Neural progenitor cell (in vitro differentiated cells): ENCODE results near the gene RTN4RL2. TPM values are rescaled to one million over a fixed set of nuclear protein-coding genes. Genes with fewer than 3 reads are reported as not detected.

ENCODE experiments used
- DNase-seq: peaks from one replicate; pipeline ENCODE4 v3.0.0-alpha.2; 2016; ENCODE audit warnings: low spot score
- H2AFZ ChIP-seq: fragments of 200-600 bp; sonication (generic); replicated peaks from 2 replicates; pipeline ENCODE4 v1.6.1; 2016; ENCODE audit warnings: antibody characterized with exemption
- H3F3A ChIP-seq: fragments of 200-600 bp; sonication (generic); 2 replicates; pipeline ENCODE4 v1.6.1; 2016; ENCODE audit warnings: antibody characterized with exemption, low read depth
- H3K27ac ChIP-seq: fragments of 200-600 bp; sonication (generic); 2 replicates; pipeline ENCODE4 v1.5.1; 2016; ENCODE audit warnings: mild to moderate bottlenecking
- H3K27me3 ChIP-seq: fragments of 200-600 bp; sonication (generic); 2 replicates; pipeline ENCODE4 v1.6.1; 2016; ENCODE audit warnings: mild to moderate bottlenecking, moderate library complexity
- H3K36me3 ChIP-seq: fragments of 200-600 bp; sonication (generic); 2 replicates; pipeline ENCODE4 v1.5.1; 2016
- H3K4me1 ChIP-seq: fragments of 200-600 bp; sonication (generic); 2 replicates; pipeline ENCODE4 v1.6.1; 2016; ENCODE audit warnings: mixed run types
- H3K4me2 ChIP-seq: fragments of 200-600 bp; sonication (generic); 2 replicates; pipeline ENCODE4 v1.6.1; 2016
- H3K4me3 ChIP-seq: fragments of 200-600 bp; sonication (generic); 2 replicates; pipeline ENCODE4 v1.5.1; 2016
- H3K79me2 ChIP-seq: fragments of 200-600 bp; sonication (generic); 2 replicates; pipeline ENCODE4 v1.6.1; 2016; ENCODE audit warnings: low read depth
- H3K9ac ChIP-seq: fragments of 200-600 bp; sonication (generic); 2 replicates; pipeline ENCODE4 v1.6.1; 2016
- H3K9me3 ChIP-seq: fragments of 200-600 bp; sonication (generic); 2 replicates; pipeline ENCODE4 v1.5.1; 2016; ENCODE audit warnings: low read depth
- H4K20me1 ChIP-seq: fragments of 200-600 bp; sonication (generic); 2 replicates; pipeline ENCODE4 v1.6.1; 2016; ENCODE audit warnings: low read depth
- H3K27ac Mint-ChIP-seq: 3 replicates; pipeline ENCODE4 v1.8.0; 2021; ENCODE audit warnings: mixed read lengths
- H3K27me3 Mint-ChIP-seq: 2 replicates; pipeline ENCODE4 v1.8.0; 2022; ENCODE audit warnings: low read depth, mild to moderate bottlenecking, inconsistent platforms, moderate library complexity, mixed read lengths; ENCODE audit not compliant: insufficient read depth
- H3K36me3 Mint-ChIP-seq: 3 replicates; pipeline ENCODE4 v1.8.0; 2021; ENCODE audit warnings: mixed read lengths
- H3K4me1 Mint-ChIP-seq: 3 replicates; pipeline ENCODE4 v1.8.0; 2021; ENCODE audit warnings: mixed read lengths
- H3K4me3 Mint-ChIP-seq: 3 replicates; pipeline ENCODE4 v1.8.0; 2021; ENCODE audit warnings: mild to moderate bottlenecking, moderate library complexity, mixed read lengths
- H3K9me3 Mint-ChIP-seq: 3 replicates; pipeline ENCODE4 v1.8.0; 2020; ENCODE audit warnings: mixed read lengths
- EZH2 ChIP-seq: fragments of 200-600 bp; sonication (generic); IDR thresholded peaks from 2 replicates; pipeline ENCODE4 v1.6.1; 2017; ENCODE audit warnings: antibody characterized with exemption, mild to moderate bottlenecking, moderate library complexity
- EZH2phosphoT487 ChIP-seq: fragments of 200-600 bp; sonication (generic); IDR thresholded peaks from 2 replicates; pipeline ENCODE4 v1.6.1; 2017; ENCODE audit warnings: antibody characterized with exemption
- total RNA-seq: library from RNA; depleted of rRNA; stranded (reverse); fragments of >200 nt; gene quantifications from 2 replicates; pipeline ENCODE4 v1.2.3, GENCODE V29; 2015; ENCODE audit warnings: low replicate concordance
- TF ChIP-seq, protein P1 (sequence below): fragments of 200-600 bp; sonication (generic); IDR thresholded peaks from 2 replicates; pipeline ENCODE4 v1.5.1; 2017; ENCODE audit warnings: antibody characterized with exemption, mild to moderate bottlenecking

RTN4RL2 gene
- total RNA-seq, 1 donor from 2014 or later, result 0.13 TPM

DNA sequence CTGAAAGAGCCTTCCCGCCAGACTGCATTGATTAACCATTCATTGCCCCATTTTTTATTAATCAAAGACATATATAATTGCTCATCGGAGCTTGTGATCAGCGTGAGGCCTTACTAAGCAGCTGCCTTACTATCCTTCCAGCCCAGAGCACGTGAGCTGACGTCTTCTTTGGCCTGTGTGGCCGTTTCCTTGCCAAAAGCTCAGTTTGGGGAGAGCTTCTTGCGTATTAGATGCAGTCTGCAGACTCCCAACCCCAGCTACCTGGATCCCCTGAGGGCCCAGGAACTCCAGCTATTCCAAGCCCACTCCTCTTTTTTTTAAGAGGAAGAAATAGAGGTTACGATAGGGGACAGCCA is 32.6 kb upstream of the RTN4RL2 start:
- no peak overlapping the region for H2AFZ ChIP-seq
- H3K27ac ChIP-seq, result no peak overlapping the region

DNA sequence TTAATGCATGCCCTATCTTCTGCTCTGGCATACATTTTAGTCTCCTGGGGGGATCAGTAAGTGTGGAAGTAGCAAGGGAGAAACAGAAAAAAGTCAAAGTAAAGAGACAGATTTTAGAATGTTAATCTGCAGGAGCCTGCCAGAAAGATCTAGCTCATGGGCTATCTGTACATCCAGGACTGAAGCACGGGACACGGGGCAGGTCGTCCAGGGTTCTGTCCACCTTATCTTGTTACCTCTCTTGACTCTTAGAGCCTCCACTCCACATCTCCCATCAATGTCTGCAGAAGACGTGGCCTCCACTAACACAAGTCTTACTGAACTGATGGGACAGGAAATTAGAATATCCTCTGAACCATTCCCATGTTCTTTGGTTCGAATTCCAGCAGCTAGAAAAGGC is 31.7 kb upstream of the RTN4RL2 start:
- Histone ChIP-seq H2AFZ (no peak overlapping the region), H3F3A (peaks cover 8% of the 10 kb centered on the region), H3K36me3 (no peaks in the 10 kb centered on the region), H3K79me2 (no peaks in the 10 kb centered on the region), H3K4me3 (no peak overlapping the region), H3K4me1 (no peaks in the 10 kb centered on the region), H3K4me2 (no peak overlapping the region), H3K27ac (no peak overlapping the region), H3K9ac (no peak overlapping the region), H4K20me1 (no peaks in the 10 kb centered on the region), H3K9me3 (no peaks in the 10 kb centered on the region), H3K27me3 (peaks cover 48% of the 10 kb centered on the region)
- Mint-ChIP-seq H3K27me3 (peaks cover 5% of the 10 kb centered on the region), H3K36me3 (no peaks in the 10 kb centered on the region), H3K4me1 (peaks cover 36% of the 10 kb centered on the region), H3K27ac (no peak overlapping the region), H3K9me3 (no peaks in the 10 kb centered on the region), H3K4me3 (no peak overlapping the region)
- no peak for DNase-seq
- TF ChIP-seq EZH2 (no peak), EZH2phosphoT487 (no peak)
- TF ChIP-seq, protein P1, sequence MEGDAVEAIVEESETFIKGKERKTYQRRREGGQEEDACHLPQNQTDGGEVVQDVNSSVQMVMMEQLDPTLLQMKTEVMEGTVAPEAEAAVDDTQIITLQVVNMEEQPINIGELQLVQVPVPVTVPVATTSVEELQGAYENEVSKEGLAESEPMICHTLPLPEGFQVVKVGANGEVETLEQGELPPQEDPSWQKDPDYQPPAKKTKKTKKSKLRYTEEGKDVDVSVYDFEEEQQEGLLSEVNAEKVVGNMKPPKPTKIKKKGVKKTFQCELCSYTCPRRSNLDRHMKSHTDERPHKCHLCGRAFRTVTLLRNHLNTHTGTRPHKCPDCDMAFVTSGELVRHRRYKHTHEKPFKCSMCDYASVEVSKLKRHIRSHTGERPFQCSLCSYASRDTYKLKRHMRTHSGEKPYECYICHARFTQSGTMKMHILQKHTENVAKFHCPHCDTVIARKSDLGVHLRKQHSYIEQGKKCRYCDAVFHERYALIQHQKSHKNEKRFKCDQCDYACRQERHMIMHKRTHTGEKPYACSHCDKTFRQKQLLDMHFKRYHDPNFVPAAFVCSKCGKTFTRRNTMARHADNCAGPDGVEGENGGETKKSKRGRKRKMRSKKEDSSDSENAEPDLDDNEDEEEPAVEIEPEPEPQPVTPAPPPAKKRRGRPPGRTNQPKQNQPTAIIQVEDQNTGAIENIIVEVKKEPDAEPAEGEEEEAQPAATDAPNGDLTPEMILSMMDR, result no peak

More for the DNA sequence above, 32.6 kb upstream of the RTN4RL2 start:
- Histone ChIP-seq H3K36me3 (no peaks in the 10 kb centered on the region), H3K4me1 (no peaks in the 10 kb centered on the region), H4K20me1 (no peaks in the 10 kb centered on the region), H3K4me3 (no peak overlapping the region), H3K27me3 (peaks cover 48% of the 10 kb centered on the region), H3K79me2 (no peaks in the 10 kb centered on the region), H3K9me3 (no peaks in the 10 kb centered on the region), H3K9ac (no peak overlapping the region), H3F3A (peaks cover 8% of the 10 kb centered on the region), H3K4me2 (no peak overlapping the region)
- H3K36me3 Mint-ChIP-seq, result no peaks in the 10 kb centered on the region
- peak overlapping the region; percentile 83 for H3K4me3 Mint-ChIP-seq
- no peak overlapping the region for H3K27ac Mint-ChIP-seq
- peaks cover 36% of the 10 kb centered on the region for H3K4me1 Mint-ChIP-seq
- TF ChIP-seq, protein P1, result no peak
- TF ChIP-seq EZH2phosphoT487, result no peak
- TF ChIP-seq EZH2, result no peak
- peaks cover 5% of the 10 kb centered on the region for H3K27me3 Mint-ChIP-seq
- no peak for DNase-seq
- no peaks in the 10 kb centered on the region for H3K9me3 Mint-ChIP-seq

DNA sequence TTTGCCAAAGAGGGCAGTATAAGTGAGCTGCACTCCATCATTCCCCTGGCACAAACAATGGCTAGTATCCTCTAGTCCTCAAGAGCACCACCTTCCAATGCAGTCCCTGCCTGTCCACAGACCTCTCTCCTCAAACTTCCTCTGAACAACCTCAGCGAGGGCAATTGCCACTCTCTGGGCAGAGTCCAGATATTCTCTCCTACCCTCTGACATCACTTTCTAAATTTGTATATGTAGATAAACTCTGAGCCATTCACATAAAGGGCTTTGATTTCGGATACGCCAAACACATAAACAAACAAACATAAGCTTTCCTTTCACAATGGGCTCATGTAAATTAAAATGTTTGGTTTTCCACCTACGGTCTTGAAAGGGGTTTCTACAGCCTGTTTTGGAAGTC is 30.4 kb upstream of the RTN4RL2 start:
- Histone ChIP-seq H3K79me2 (no peaks in the 10 kb centered on the region), H3K36me3 (no peaks in the 10 kb centered on the region), H3K9ac (no peak overlapping the region), H3K4me1 (no peaks in the 10 kb centered on the region), H3K4me2 (no peak overlapping the region), H3K27ac (no peak overlapping the region), H3K4me3 (no peak overlapping the region), H3F3A (peaks cover 8% of the 10 kb centered on the region), H4K20me1 (no peaks in the 10 kb centered on the region), H3K27me3 (peaks cover 48% of the 10 kb centered on the region), H3K9me3 (no peaks in the 10 kb centered on the region), H2AFZ (no peak overlapping the region)
- no peaks in the 10 kb centered on the region for H3K9me3 Mint-ChIP-seq
- H3K4me3 Mint-ChIP-seq, result no peak overlapping the region
- peaks cover 5% of the 10 kb centered on the region for H3K27me3 Mint-ChIP-seq
- no peaks in the 10 kb centered on the region for H3K36me3 Mint-ChIP-seq
- peaks cover 27% of the 10 kb centered on the region for H3K4me1 Mint-ChIP-seq
- TF ChIP-seq EZH2 (no peak), EZH2phosphoT487 (no peak)
- TF ChIP-seq, protein P1, result no peak
- no peak for DNase-seq
- no peak overlapping the region for H3K27ac Mint-ChIP-seq
